Tibial artery (tissue), 4 donors: ENCODE results near the gene MGAT5.

Source experiments
- DNase-seq, 2 donors: peaks; one replicate each; pipeline ENCODE4 v3.0.0-alpha.2; 2019
- H3K27ac ChIP-seq, 2 donors: fragments of 200-600 bp; sonication (generic) in 1 of 2; 1 replicate in 1 of 2; 2 replicates in 1 of 2; pipeline ENCODE4 v1.5.1; 2018 to 2019; ENCODE audit warnings: mild to moderate bottlenecking in 1 of 2
- H3K27me3 ChIP-seq, 2 donors: fragments of 200-600 bp; sonication (generic) in 1 of 2; one replicate each; pipeline versions ENCODE4 v1.5.1 to v1.6.0; 2016 to 2019
- H3K36me3 ChIP-seq, 3 donors: fragments of 200-600 bp; sonication (generic) in 2 of 3; one replicate each; pipeline ENCODE4 v1.5.1; 2016 to 2019; ENCODE audit warnings: mild to moderate bottlenecking in 2 of 3
- H3K4me1 ChIP-seq, 4 donors: fragments of 200-600 bp; sonication (generic) in 2 of 4; 1 replicate in 3 of 4; 2 replicates in 1 of 4; pipeline ENCODE4 v1.5.1; 2016 to 2019
- H3K4me3 ChIP-seq, 2 donors: fragments of 200-600 bp; sonication (generic) in 1 of 2; 1 replicate in 1 of 2; 2 replicates in 1 of 2; pipeline ENCODE4 v1.5.1; 2018 to 2019; ENCODE audit warnings: mild to moderate bottlenecking in 2 of 2
- H3K9me3 ChIP-seq, 3 donors: fragments of 200-600 bp; sonication (generic) in 1 of 3; one replicate each; pipeline ENCODE4 v1.5.1; 2016 to 2019
- intact Hi-C: fragments of 100-400 bp; cut with DNase I; formaldehyde crosslinking; loops from one replicate; pipeline ENCODE4 v1.15.0; 2023; ENCODE audit warnings: low total_unique reads
- TF ChIP-seq, protein P1 (sequence below), 2 experiments: fragments of 200-600 bp in 1 of 2; fragments of 450-650 bp in 1 of 2; IDR thresholded peaks; one replicate each; pipeline ENCODE4 v1.5.1; 2017 to 2019; ENCODE audit warnings: antibody characterized with exemption in 2 of 2, mild to moderate bottlenecking in 1 of 2, moderate library complexity in 1 of 2

MGAT5 gene

DNA sequence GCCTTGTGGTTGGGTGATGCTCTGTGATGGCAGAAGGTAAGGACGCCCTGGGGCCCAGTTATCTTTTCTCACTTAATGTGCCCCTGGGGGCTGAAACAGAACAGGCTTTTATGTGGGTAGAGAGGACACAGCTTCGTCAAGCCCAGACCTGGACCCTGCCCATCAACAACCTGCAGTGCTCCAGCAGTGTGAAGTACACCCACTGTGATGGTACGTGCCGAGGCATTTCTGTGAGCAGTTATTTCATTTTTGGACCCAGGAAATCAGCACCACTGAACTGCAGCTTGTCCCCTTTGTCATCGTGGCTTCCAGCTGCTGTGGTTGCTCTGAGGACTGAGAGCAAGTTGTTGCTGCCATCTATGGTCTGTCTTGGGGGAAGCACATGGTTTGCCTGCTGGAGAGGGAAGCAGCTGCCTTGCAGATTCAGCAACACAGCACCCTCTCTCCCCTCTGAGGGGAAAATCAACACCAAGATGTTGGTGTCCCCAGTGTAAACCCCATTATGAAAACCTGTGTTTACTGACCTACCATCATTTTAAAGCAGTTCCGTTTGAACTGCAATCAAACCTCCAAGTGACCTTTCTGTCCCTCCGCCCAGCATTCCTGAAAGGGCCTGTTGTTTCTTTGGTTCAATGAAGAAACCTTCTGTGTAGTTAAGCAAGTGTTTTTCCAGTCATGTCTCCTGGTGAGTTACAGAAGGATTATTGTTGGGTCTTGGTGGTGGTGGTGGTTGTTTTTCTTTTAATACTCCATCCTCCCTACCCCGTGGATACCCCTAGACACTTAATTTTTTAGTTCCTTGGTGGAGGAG, 158.2 kb downstream of the MGAT5 start:
- peak overlapping the region in 1 of 2 donors; percentile 11 for H3K27ac ChIP-seq
- H3K4me1 ChIP-seq = peaks cover 0 to 17% (median 10%) of the 10 kb centered on the region in 4 donors
- TF ChIP-seq, protein P1, sequence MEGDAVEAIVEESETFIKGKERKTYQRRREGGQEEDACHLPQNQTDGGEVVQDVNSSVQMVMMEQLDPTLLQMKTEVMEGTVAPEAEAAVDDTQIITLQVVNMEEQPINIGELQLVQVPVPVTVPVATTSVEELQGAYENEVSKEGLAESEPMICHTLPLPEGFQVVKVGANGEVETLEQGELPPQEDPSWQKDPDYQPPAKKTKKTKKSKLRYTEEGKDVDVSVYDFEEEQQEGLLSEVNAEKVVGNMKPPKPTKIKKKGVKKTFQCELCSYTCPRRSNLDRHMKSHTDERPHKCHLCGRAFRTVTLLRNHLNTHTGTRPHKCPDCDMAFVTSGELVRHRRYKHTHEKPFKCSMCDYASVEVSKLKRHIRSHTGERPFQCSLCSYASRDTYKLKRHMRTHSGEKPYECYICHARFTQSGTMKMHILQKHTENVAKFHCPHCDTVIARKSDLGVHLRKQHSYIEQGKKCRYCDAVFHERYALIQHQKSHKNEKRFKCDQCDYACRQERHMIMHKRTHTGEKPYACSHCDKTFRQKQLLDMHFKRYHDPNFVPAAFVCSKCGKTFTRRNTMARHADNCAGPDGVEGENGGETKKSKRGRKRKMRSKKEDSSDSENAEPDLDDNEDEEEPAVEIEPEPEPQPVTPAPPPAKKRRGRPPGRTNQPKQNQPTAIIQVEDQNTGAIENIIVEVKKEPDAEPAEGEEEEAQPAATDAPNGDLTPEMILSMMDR (IDR thresholded peaks at IDR 0.05) = peak; percentile 78 to 80
- no peak overlapping the region for H3K4me3 ChIP-seq
- intact Hi-C loops = loop anchor here (5.0 to 10.0 kb wide), 3 partner anchors 35 to 527 kb away; no protein-coding TSS in a partner anchor
- no peaks in the 10 kb centered on the region for H3K27me3 ChIP-seq
- peaks cover 0 to 4% (median 0%) of the 10 kb centered on the region in 3 donors for H3K36me3 ChIP-seq
- peak; percentile 76 to 82 for DNase-seq
- H3K9me3 ChIP-seq = no peaks in the 10 kb centered on the region

DNA sequence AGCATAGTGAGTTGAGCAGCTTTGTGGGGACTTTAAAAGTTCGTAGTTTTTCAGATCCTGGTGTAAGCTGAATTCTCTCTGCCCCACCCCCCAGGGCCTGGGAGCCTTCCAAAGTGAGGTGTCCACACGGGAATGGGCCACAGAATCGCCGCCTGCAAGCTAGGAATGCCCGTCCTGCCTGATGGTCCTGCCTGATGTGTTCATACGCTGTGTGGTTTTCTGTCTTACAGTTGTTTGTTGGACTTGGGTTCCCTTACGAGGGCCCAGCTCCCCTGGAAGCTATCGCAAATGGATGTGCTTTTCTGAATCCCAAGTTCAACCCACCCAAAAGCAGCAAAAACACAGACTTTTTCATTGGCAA, 158.7 kb downstream of the MGAT5 start:
- H3K36me3 ChIP-seq = peaks cover 0 to 4% (median 0%) of the 10 kb centered on the region in 3 donors
- peaks cover 0 to 17% (median 10%) of the 10 kb centered on the region in 4 donors for H3K4me1 ChIP-seq
- H3K9me3 ChIP-seq = no peaks in the 10 kb centered on the region
- DNase-seq = no peak
- no peak overlapping the region for H3K27ac ChIP-seq
- no peaks in the 10 kb centered on the region for H3K27me3 ChIP-seq
- intact Hi-C loops = loop anchor here (5.0 to 10.0 kb wide), 3 partner anchors 35 to 528 kb away; no protein-coding TSS in a partner anchor
- TF ChIP-seq, protein P1 (IDR thresholded peaks at IDR 0.05) = no peak
- H3K4me3 ChIP-seq = no peak overlapping the region

DNA sequence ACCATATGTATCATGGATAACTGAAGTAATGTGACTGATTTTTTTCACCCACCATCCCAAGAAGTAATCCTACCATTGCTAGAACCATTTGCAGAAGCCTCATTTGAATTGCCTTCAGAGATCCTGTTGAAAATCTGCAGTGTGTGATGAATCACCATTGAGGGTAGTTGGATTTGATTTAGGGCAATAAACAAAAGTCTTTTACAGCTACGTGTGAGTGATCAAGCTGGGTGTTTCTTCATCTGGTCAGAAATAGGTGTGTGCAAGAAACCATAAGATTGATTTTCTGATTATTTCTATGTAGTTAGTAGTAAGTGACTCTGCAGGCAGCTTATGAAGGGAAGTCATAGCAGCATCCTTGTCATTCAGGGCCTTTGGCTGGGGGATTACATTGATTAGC, 159.6 kb downstream of the MGAT5 start:
- H3K27ac ChIP-seq = no peak overlapping the region
- peaks cover 0 to 15% (median 10%) of the 10 kb centered on the region in 4 donors for H3K4me1 ChIP-seq
- H3K9me3 ChIP-seq = no peaks in the 10 kb centered on the region
- DNase-seq = no peak
- no peaks in the 10 kb centered on the region for H3K27me3 ChIP-seq
- no peak overlapping the region for H3K4me3 ChIP-seq
- intact Hi-C loops = loop anchor here (5.0 to 10.0 kb wide), 3 partner anchors 36 to 529 kb away; no protein-coding TSS in a partner anchor
- TF ChIP-seq, protein P1 (IDR thresholded peaks at IDR 0.05) = no peak
- peaks cover 0 to 4% (median 0%) of the 10 kb centered on the region in 3 donors for H3K36me3 ChIP-seq

DNA sequence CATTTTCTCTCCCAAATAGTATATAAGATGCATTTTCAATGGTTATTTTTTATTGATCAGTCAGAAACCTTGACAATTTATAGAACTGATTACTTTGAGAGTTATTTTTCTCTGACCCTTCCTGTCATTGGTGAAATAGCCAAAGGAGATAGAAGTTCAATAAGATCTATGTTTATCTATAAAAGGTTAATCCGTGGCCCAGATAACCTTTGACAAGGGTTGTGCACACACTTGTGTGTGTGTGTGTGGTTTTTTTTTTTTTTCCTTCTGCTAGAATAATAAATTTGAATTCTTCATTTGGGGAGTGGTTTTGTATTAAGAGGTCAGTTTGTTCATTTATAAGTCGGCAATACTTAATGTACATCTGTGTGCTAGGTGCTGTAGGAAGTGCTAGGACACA, 160.0 kb downstream of the MGAT5 start:
- Histone ChIP-seq H3K4me1 (peaks cover 0 to 14% (median 10%) of the 10 kb centered on the region in 4 donors), H3K27ac (no peak overlapping the region), H3K36me3 (peaks cover 0 to 4% (median 0%) of the 10 kb centered on the region in 3 donors), H3K27me3 (no peaks in the 10 kb centered on the region), H3K9me3 (no peaks in the 10 kb centered on the region), H3K4me3 (no peak overlapping the region)
- intact Hi-C loops = loop anchor here (5.0 to 10.0 kb wide), 3 partner anchors 37 to 529 kb away; no protein-coding TSS in a partner anchor
- TF ChIP-seq, protein P1 (IDR thresholded peaks at IDR 0.05) = no peak
- DNase-seq = no peak

DNA sequence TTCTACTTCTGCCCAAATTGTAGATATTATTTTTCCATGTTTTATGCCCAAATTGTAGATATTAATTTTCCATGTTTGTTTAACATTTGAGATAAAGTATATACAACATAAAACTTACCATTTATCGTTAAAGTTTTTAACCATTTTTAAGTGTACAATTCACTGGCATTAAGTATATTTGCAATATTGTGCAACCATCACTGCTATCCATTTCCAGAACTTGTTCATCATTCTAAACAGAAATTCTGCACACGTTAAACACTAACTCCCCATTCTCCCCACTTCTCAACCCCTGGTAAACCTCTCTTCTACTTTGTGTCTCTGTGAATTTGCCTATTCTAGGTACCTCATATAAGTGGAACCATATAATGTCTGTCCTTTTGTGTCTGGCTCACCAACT, 162.1 kb downstream of the MGAT5 start:
- Histone ChIP-seq H3K9me3 (no peaks in the 10 kb centered on the region), H3K4me3 (no peak overlapping the region), H3K36me3 (peaks cover 0 to 4% (median 0%) of the 10 kb centered on the region in 3 donors), H3K27ac (no peak overlapping the region), H3K4me1 (peaks cover 0 to 13% (median 9%) of the 10 kb centered on the region in 4 donors), H3K27me3 (no peaks in the 10 kb centered on the region)
- intact Hi-C loops = loop anchor here (10.0 kb wide), 1 partner anchor 531 kb away; no protein-coding TSS in a partner anchor
- TF ChIP-seq, protein P1 (IDR thresholded peaks at IDR 0.05) = no peak
- no peak for DNase-seq
